SU-DHL-6 (cell line): ENCODE data around the gene CSF2RB.

Experiments used
- H2AFZ ChIP-seq: fragments of 200-600 bp; sonication (generic); 2 replicates; pipeline ENCODE4 v1.6.1; 2014; ENCODE audit warnings: low read depth, mild to moderate bottlenecking, moderate library complexity, mixed read lengths, antibody characterized with exemption, low read length; ENCODE audit not compliant: severe bottlenecking
- H3F3A ChIP-seq: fragments of 200-600 bp; shearing (Covaris generic); 2 replicates; pipeline ENCODE4 v1.6.0; 2016; ENCODE audit warnings: antibody characterized with exemption, mild to moderate bottlenecking; ENCODE audit not compliant: insufficient read depth
- H3K27ac ChIP-seq: fragments of 200-600 bp; sonication (generic); 2 replicates; pipeline ENCODE4 v1.5.1; 2016; ENCODE audit warnings: low read depth, mild to moderate bottlenecking, low read length, moderate library complexity, mixed read lengths
- H3K27me3 ChIP-seq: fragments of 200-600 bp; sonication (generic), shearing (Covaris generic); 2 replicates; pipeline ENCODE4 v1.6.0; 2014; ENCODE audit warnings: mild to moderate bottlenecking, low read length
- H3K36me3 ChIP-seq: fragments of 200-600 bp; sonication (generic); 2 replicates; pipeline ENCODE4 v1.6.1; 2014; ENCODE audit warnings: mild to moderate bottlenecking, low read length, mixed read lengths
- H3K4me2 ChIP-seq: fragments of 300-600, 200-600 bp; shearing (Covaris generic), sonication (generic); 2 replicates; pipeline ENCODE4 v1.6.0; 2014; ENCODE audit warnings: low read length, low read depth, mild to moderate bottlenecking; ENCODE audit not compliant: poor library complexity, severe bottlenecking
- H3K4me3 ChIP-seq: fragments of 200-600 bp; sonication (generic); 2 replicates; pipeline ENCODE4 v1.5.1; 2014; ENCODE audit warnings: antibody characterized with exemption, low read length, mild to moderate bottlenecking, mixed read lengths; ENCODE audit not compliant: insufficient read depth, poor library complexity, severe bottlenecking
- H3K79me2 ChIP-seq: fragments of 200-600 bp; sonication (generic); 2 replicates; pipeline ENCODE4 v1.6.1; 2014; ENCODE audit warnings: mild to moderate bottlenecking, low read length, moderate library complexity; ENCODE audit not compliant: insufficient read depth
- H3K9ac ChIP-seq: fragments of 200-600 bp; sonication (generic); 2 replicates; pipeline ENCODE4 v1.7.0; 2014; ENCODE audit warnings: mild to moderate bottlenecking, low read length
- H3K9me2 ChIP-seq: fragments of 200-600 bp; sonication (generic); replicated peaks from 2 replicates; pipeline ENCODE4 v1.6.1; 2014; ENCODE audit warnings: low read length; ENCODE audit not compliant: insufficient read depth
- H3K9me3 ChIP-seq: fragments of 200-600 bp; sonication (generic); 2 replicates; pipeline ENCODE4 v1.6.1; 2014; ENCODE audit warnings: low read length, mixed read lengths; ENCODE audit not compliant: insufficient read depth
- H4K20me1 ChIP-seq: fragments of 200-600 bp; sonication (generic); 2 replicates; pipeline ENCODE4 v1.6.1; 2014; ENCODE audit warnings: low read depth, mild to moderate bottlenecking, antibody characterized with exemption, low read length, moderate library complexity, mixed read lengths
- CTCF ChIP-seq: fragments of 200-600 bp; sonication (generic); IDR thresholded peaks from one replicate; pipeline ENCODE4 v1.5.1; 2017; ENCODE audit warnings: antibody characterized with exemption, mild to moderate bottlenecking, low read length, moderate library complexity; ENCODE audit not compliant: insufficient read depth, poor library complexity, severe bottlenecking
- EZH2phosphoT487 ChIP-seq: fragments of 200-600 bp; sonication (generic), shearing (Covaris generic); conservative IDR thresholded peaks from 2 replicates; pipeline ENCODE4 v1.6.1; 2018; ENCODE audit warnings: mild to moderate bottlenecking, antibody characterized with exemption, low read length, moderate library complexity, mixed read lengths

The CSF2RB gene

DNA sequence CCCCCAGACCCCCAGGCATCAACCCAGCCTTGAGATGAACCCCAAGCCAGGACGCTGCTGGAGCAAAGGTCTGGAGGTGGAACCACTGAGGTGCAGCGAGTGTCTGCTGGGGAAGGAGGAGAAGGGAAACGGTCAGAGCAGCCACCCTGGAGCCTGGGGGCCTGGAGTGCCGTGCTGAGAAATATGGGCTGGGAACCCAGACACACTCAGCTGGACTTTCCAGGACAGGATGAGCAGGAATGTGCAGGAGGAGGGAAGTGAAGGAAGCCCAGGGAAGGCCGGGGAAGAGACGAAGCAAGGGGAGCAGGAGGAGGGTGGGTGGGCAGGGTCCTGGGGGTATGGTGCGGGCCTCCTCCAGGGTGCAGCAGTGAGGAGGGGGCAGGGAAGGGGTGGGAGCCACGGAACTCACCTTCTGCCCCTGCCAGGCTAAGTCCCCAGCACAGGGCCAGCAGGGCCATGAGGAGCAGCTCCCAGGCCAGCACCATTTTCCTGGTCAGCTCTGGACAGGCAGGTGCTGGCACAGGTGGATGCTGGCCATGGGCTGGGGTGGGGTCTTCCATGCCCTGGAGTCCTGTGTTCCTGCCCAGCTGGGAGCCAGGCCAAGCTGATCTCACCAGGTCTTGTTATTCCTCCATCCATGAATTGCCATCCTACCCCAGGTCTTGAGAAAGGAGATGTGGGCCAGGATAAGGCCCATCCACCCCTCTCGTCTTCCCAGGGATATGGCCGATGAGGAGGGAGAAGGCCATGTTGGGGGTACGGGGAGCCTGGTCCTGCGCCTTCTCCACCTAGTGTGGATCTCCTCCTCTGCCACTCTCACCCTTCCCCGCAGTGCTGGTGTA lies 40.0 kb downstream of the CSF2RB start:
- Histone ChIP-seq H3K9me3 (no peaks in the 10 kb centered on the region), H3K27me3 (no peaks in the 10 kb centered on the region), H3K79me2 (no peaks in the 10 kb centered on the region), H3K9me2 (no peaks in the 10 kb centered on the region), H3K4me2 (no peak overlapping the region), H3K9ac (no peak overlapping the region), H3K4me3 (no peak overlapping the region), H3K27ac (no peak overlapping the region), H2AFZ (no peak overlapping the region), H3F3A (no peaks in the 10 kb centered on the region), H3K36me3 (no peaks in the 10 kb centered on the region), H4K20me1 (no peaks in the 10 kb centered on the region)
- TF ChIP-seq CTCF (no peak), EZH2phosphoT487 (no peak)

DNA sequence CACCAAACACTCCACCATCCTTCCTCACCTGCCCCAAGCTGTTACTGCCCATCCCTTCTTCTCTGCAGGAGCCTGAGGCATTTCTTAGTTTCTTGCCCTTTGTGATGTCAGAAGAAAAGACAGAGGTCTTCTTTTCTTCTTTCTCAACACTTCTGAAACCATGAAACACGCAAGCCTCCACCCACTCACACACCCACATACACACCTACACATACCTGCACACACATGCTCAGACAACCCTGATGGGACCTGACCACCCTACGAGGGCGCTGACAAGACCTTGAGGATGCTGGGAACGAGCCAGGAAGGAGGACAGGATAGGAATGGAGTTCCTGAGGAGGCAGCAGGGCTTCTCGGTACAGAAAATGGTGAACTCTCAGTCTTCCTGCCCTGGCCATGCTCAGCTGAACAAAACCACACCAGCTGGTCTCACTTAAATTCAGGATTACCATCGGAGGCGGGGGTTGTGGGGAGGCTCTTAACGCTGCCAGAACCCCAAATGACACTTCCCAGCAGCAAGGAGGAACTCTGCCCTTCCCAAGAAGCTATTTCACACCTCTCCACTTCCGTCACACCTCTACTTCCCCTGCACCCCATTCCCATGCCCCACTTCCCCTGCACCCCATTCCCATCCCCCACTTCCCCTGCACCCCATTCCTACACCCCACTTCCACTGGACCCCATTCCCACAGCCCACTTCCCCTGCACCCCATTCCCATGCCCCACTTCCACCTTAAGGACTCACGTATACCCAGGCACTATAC lies 41.0 kb downstream of the CSF2RB start:
- H3K9me3 ChIP-seq, result no peaks in the 10 kb centered on the region
- no peak overlapping the region for H3K4me2 ChIP-seq
- H3K9me2 ChIP-seq, result no peaks in the 10 kb centered on the region
- H2AFZ ChIP-seq, result no peak overlapping the region
- no peaks in the 10 kb centered on the region for H4K20me1 ChIP-seq
- H3K9ac ChIP-seq, result no peak overlapping the region
- H3K36me3 ChIP-seq, result no peaks in the 10 kb centered on the region
- no peak overlapping the region for H3K27ac ChIP-seq
- H3K4me3 ChIP-seq, result no peak overlapping the region
- no peaks in the 10 kb centered on the region for H3K27me3 ChIP-seq
- TF ChIP-seq CTCF (no peak), EZH2phosphoT487 (no peak)
- H3K79me2 ChIP-seq, result no peaks in the 10 kb centered on the region
- no peaks in the 10 kb centered on the region for H3F3A ChIP-seq

- H3K4me2 ChIP-seq, result no peak overlapping the region
- no peaks in the 10 kb centered on the region for H3K9me2 ChIP-seq
- no peaks in the 10 kb centered on the region for H4K20me1 ChIP-seq
- TF ChIP-seq CTCF (no peak), EZH2phosphoT487 (no peak)
- no peak overlapping the region for H2AFZ ChIP-seq
- no peaks in the 10 kb centered on the region for H3F3A ChIP-seq
- no peaks in the 10 kb centered on the region for H3K79me2 ChIP-seq
- no peaks in the 10 kb centered on the region for H3K27me3 ChIP-seq
- H3K27ac ChIP-seq, result no peak overlapping the region
- H3K4me3 ChIP-seq, result no peak overlapping the region
- H3K9ac ChIP-seq, result no peak overlapping the region
- H3K36me3 ChIP-seq, result no peaks in the 10 kb centered on the region
- no peaks in the 10 kb centered on the region for H3K9me3 ChIP-seq
These were observed 42.3 kb downstream of the CSF2RB start for GRCh38 chr22:36955691-36956090.
